Fibroblast of skin of left biceps (primary cell): Measurements from ENCODE around the gene RIN2.
"Not testable (repeated sequence)": the region's sequence is repeated elsewhere in the genome, so short reads cannot be mapped to it uniquely, and the experiment has no call there.

Experiments
- DNase-seq, 2 experiments: peaks; one replicate each; pipeline ENCODE4 v3.0.0-alpha.2; 2013; ENCODE audit warnings: low read depth in 2 of 2

RIN2 gene

DNA sequence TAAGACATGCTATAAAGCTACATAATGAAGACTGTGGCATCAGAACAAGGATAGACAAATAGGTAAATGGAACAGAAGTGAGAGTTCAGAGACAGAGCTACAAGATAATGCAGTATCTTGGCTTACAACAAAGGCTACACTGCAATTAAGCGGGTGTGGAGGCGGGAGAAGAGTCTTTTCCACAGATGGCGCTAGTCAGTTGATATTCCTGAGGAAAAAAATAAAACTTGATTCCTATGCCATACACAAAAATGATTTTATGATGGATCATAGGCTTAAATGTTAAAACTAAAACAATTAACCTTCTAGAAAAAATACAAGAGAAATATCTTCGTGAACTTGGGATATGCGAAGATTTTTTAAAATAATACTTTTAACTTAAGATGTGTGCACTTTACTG lies 31.0 kb downstream of the RIN2 start:
- no peak for DNase-seq

- DNase-seq, result no peak
Measured at GRCh38 chr20:19789446-19789845, 31.4 kb downstream of the RIN2 start.

GRCh38 chr20:19791887-19792286 lies 33.8 kb downstream of the RIN2 start:
- no peak for DNase-seq

DNA sequence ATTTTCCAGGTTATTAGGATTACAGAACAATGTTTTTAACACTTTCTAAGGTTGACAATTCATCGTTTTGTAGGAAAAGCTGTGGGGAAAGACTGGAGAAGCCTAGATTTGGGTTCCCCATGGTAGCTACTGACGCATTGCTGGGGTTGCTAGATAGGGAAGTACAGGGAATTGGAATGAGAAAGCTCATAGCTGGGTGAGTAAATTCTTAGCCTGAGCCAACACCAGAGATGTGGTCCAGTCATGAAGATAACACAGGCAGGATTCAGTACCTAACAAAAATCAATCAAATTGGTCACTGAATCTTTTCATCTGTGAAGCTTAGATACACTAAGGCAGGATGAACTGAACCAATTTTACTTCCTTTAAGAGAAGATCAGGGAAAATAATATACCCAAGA lies 35.7 kb downstream of the RIN2 start:
- no peak for DNase-seq

GRCh38 chr20:19794941-19795340 lies 36.9 kb downstream of the RIN2 start:
- no peak for DNase-seq

DNA sequence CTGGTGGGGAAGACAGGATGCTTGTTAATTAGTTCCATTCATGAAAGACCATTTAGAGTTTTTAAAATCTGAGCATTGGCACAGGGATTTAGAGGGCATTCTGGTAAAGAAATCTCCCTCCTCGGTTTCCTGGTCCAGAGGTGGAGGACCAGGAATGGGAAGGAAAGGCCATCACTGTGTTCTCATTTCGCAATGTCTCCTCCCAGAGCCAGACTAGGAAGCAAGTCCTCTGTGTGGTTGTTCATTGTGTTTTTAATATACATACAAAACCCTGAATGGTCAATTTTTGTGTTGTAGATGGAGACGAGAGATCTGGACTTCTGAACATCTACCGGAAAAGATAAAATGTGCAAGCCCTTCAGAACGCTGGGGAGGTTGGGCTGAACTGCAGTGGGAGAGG lies 41.3 kb downstream of the RIN2 start:
- no peak for DNase-seq

GRCh38 chr20:19802099-19802491 lies 44.0 kb downstream of the RIN2 start:
- no peak for DNase-seq

GRCh38 chr20:19802492-19803158 lies 44.6 kb downstream of the RIN2 start:
- DNase-seq, result no peak

- DNase-seq, result not testable (repeated sequence)
Measured at GRCh38 chr20:19806276-19806675, 48.2 kb downstream of the RIN2 start.

GRCh38 chr20:19806806-19807190 lies 48.7 kb downstream of the RIN2 start:
- DNase-seq, result no peak

GRCh38 chr20:19807191-19807945 lies 49.3 kb downstream of the RIN2 start:
- DNase-seq, result no peak
